Fibroblast of lung (primary cell): ENCODE data around the gene ZNF430. TPM values are rescaled to one million over a fixed set of nuclear protein-coding genes. Genes with fewer than 3 reads are reported as not detected.
A peak's percentile ranks its signal among the peaks of the same experiment; 100 is the strongest.

ENCODE experiments used
- DNase-seq, 2 donors: peaks; one replicate each; pipeline versions ENCODE4 v3.0.0 to v3.0.0-alpha.2; 2010; ENCODE audit warnings: low read depth in 2 of 2
- H2AFZ ChIP-seq: 2 replicates; pipeline ENCODE4 v1.5.1; 2012; ENCODE audit warnings: low read length, control low read depth, inconsistent platforms
- H3K27ac ChIP-seq: 2 replicates; pipeline ENCODE4 v1.5.1; 2011; ENCODE audit warnings: low read length, control low read depth; ENCODE audit not compliant: insufficient read depth
- H3K27me3 ChIP-seq: 2 replicates; pipeline ENCODE4 v1.5.1; 2011; ENCODE audit warnings: mild to moderate bottlenecking, low read length; ENCODE audit not compliant: control insufficient read depth, insufficient read depth
- H3K36me3 ChIP-seq: 2 replicates; pipeline ENCODE4 v1.5.1; 2011; ENCODE audit warnings: low read length; ENCODE audit not compliant: control insufficient read depth, insufficient read depth
- H3K4me1 ChIP-seq: 2 replicates; pipeline ENCODE4 v1.5.1; 2011; ENCODE audit warnings: low read length; ENCODE audit not compliant: control insufficient read depth, insufficient read depth; ENCODE audit errors: extremely low read depth
- H3K4me2 ChIP-seq: 2 replicates; pipeline ENCODE4 v1.5.1; 2011; ENCODE audit warnings: low read length, control low read depth; ENCODE audit not compliant: insufficient read depth; ENCODE audit errors: extremely low read depth
- H3K4me3 ChIP-seq, 4 experiments: fragments of 200-600 bp in 1 of 4; sonication (generic) in 1 of 4; replicated peaks in 1 of 4; 2 replicates each; pipeline ENCODE4 v1.5.1; 2011 to 2016; ENCODE audit warnings: low read length in 4 of 4, low read depth in 3 of 4, mild to moderate bottlenecking in 3 of 4, control low read depth in 2 of 4, inconsistent platforms in 1 of 4, mixed read lengths in 1 of 4; ENCODE audit not compliant: insufficient read depth in 1 of 4; ENCODE audit errors: control extremely low read depth in 1 of 4
- H3K79me2 ChIP-seq: 2 replicates; pipeline ENCODE4 v1.5.1; 2012; ENCODE audit warnings: mild to moderate bottlenecking, low read length, inconsistent platforms; ENCODE audit not compliant: control insufficient read depth, insufficient read depth
- H3K9ac ChIP-seq: 2 replicates; pipeline ENCODE4 v1.5.1; 2011; ENCODE audit warnings: mild to moderate bottlenecking, low read length, control low read depth; ENCODE audit not compliant: insufficient read depth
- H3K9me3 ChIP-seq: 2 replicates; pipeline ENCODE4 v1.5.1; 2012; ENCODE audit warnings: low read depth, low read length; ENCODE audit not compliant: control insufficient read depth, insufficient read depth
- H4K20me1 ChIP-seq: 2 replicates; pipeline ENCODE4 v1.5.1; 2011; ENCODE audit warnings: low read length; ENCODE audit not compliant: control insufficient read depth, insufficient read depth; ENCODE audit errors: extremely low read depth
- EZH2 ChIP-seq: IDR thresholded peaks from 2 replicates; pipeline ENCODE4 v1.5.1; 2012; ENCODE audit warnings: low read length, control low read depth, mild to moderate bottlenecking; ENCODE audit errors: missing control alignments
- polyA plus RNA-seq, 2 donors: library from polyadenylated mRNA; depleted of rRNA in 1 of 2; stranded (reverse) in 1 of 2; unstranded in 1 of 2; fragments of >200 nt; gene quantifications; 2 replicates each; pipeline ENCODE4 v1.2.1, GENCODE V29; 2011 to 2012; ENCODE audit warnings: missing spikeins in 1 of 2
- total RNA-seq: library from RNA; depleted of rRNA; stranded (reverse); fragments of >200 nt; gene quantifications from 2 replicates; pipeline ENCODE4 v1.2.1, GENCODE V29; 2014
- TF ChIP-seq, protein P1 (sequence below), 2 donors: IDR thresholded peaks in 1 of 2; conservative IDR thresholded peaks in 1 of 2; 1 replicate in 1 of 2; 2 replicates in 1 of 2; pipeline ENCODE4 v1.5.1; 2011 to 2012; ENCODE audit warnings: low read length in 2 of 2, control low read depth in 1 of 2, inconsistent platforms in 1 of 2, low read depth in 1 of 2, mild to moderate bottlenecking in 1 of 2

Gene ZNF430
- total and polyA plus RNA-seq, 2 donors (not counting 1 experiment from before 2014, with no cell fraction given) = 5.8 to 8.5 TPM

DNA sequence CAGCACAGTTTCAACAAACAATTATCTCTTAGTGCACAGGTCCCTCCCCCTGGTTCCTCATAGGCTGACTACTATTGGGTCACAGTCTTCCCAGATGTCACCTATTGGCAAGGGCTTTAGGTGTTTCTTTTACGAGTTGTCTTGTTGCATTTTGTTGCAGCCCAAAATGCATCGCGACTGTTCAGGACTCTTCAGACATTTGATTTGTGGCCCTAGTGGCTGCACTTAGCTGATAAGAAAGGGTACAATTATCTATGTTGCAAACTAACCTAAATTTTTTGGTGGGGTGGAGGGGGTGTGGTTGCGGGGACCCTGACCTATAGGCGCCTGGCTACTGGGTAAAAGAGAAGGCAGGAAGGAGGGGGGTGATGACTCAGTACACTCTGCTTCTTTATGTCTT, 32.4 kb downstream of the ZNF430 start:
- no peak overlapping the region for H3K27ac ChIP-seq
- no peak overlapping the region for H3K4me3 ChIP-seq
- H3K4me2 ChIP-seq = no peak overlapping the region
- H3K4me1 ChIP-seq = no peaks in the 10 kb centered on the region
- no peak for TF ChIP-seq EZH2
- TF ChIP-seq, protein P1, sequence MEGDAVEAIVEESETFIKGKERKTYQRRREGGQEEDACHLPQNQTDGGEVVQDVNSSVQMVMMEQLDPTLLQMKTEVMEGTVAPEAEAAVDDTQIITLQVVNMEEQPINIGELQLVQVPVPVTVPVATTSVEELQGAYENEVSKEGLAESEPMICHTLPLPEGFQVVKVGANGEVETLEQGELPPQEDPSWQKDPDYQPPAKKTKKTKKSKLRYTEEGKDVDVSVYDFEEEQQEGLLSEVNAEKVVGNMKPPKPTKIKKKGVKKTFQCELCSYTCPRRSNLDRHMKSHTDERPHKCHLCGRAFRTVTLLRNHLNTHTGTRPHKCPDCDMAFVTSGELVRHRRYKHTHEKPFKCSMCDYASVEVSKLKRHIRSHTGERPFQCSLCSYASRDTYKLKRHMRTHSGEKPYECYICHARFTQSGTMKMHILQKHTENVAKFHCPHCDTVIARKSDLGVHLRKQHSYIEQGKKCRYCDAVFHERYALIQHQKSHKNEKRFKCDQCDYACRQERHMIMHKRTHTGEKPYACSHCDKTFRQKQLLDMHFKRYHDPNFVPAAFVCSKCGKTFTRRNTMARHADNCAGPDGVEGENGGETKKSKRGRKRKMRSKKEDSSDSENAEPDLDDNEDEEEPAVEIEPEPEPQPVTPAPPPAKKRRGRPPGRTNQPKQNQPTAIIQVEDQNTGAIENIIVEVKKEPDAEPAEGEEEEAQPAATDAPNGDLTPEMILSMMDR (conservative IDR thresholded peaks at IDR 0.05 in 1 of 2, IDR thresholded peaks at IDR 0.05 in 1 of 2; ENCODE audit: low read depth in 1 of 2, low read length in 2 of 2) = no peak
- DNase-seq = no peak
- H4K20me1 ChIP-seq = no peaks in the 10 kb centered on the region
- H3K9me3 ChIP-seq = no peaks in the 10 kb centered on the region
- no peaks in the 10 kb centered on the region for H3K79me2 ChIP-seq
- no peaks in the 10 kb centered on the region for H3K27me3 ChIP-seq
- H2AFZ ChIP-seq = no peak overlapping the region
- H3K9ac ChIP-seq = no peak overlapping the region
- H3K36me3 ChIP-seq = peaks cover 2% of the 10 kb centered on the region

DNA sequence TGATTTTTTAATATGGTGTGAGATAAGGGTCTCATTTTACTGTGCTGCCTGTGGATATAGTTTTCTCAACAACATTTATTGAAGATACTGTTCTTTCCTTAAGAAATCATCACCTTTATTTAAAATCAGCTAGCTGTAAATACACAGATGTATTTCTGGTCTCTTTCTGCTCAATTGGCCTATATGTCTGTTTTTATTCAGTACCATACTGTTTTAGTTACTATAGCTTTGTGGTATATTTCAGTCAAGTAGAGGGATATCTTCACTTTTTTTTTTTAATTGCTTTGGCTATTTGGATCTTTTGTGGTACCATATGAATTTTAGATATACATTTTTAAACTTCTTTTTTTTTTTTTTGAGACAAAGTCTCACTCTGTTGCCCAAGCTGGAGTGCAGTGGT, 44.9 kb downstream of the ZNF430 start:
- Histone ChIP-seq H3K9ac (no peak overlapping the region), H3K36me3 (no peaks in the 10 kb centered on the region), H3K27ac (no peak overlapping the region), H3K9me3 (no peaks in the 10 kb centered on the region), H3K4me2 (no peak overlapping the region), H3K4me1 (no peaks in the 10 kb centered on the region), H3K27me3 (no peaks in the 10 kb centered on the region), H3K4me3 (no peak overlapping the region), H2AFZ (no peak overlapping the region), H4K20me1 (no peaks in the 10 kb centered on the region), H3K79me2 (no peaks in the 10 kb centered on the region)
- no peak for TF ChIP-seq EZH2
- no peak for DNase-seq

DNA sequence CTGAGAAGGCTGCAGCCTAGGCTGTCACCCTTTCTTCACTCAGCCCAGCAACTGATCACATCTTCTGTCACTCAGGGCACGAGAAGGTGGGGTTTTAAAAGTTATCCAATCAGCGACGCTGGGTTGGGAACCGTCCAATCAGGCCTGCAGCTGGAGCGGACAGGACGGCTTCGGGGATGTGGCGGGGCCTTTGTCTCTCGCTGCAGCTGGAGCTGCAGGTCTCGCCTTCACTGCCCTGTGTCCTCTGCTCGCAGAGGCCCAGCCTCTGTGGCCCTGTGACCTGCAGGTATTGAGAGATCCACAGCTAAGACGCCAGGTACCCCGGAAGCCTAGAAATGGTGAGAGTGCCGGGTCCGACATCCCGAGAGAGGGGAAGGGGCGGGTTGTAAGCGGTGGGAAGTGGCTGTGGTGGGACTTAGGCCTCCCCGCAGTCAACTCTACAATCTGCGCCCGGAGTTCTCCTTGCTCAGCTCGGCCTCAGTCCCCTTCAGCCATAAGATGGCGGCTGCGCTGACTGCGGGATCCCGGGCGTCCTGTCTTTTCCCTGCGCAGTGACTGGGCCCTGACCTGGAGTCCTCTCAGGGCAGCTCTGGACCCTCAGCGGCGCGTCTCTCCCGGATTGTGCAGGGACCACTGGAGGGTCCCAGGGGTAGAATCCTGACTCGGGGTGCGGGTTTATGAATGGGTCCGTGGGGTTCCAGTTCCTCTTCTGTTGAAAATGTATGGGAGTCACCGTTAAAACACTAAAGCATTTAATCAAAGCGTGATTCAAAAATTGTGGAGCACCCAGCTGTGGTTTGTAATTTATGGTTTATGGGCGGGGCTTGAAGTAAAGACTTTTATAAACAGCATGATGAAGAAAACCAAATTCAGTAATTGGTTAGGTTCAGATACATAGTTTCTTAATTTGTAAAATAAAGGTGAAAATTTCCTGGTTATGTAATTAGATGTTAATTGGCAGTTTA, 61.8 kb downstream of the ZNF430 start, which contains the start of gene ZNF714:
TSS of gene ZNF714 (plus strand) at position 193 of the 965 bp plus-strand sequence. CDS start 16,066 bp downstream, outside the sequence.
- TF ChIP-seq, protein P1 (conservative IDR thresholded peaks at IDR 0.05 in 1 of 2, IDR thresholded peaks at IDR 0.05 in 1 of 2; ENCODE audit: low read depth in 1 of 2, low read length in 2 of 2) = no peak
- TF ChIP-seq EZH2 = no peak
- peak within 1 kb of the TSS; percentile 52 to 75 (median 60) for H3K4me3 ChIP-seq
- peak within 1 kb of the TSS; percentile 78 for H3K27ac ChIP-seq
- peak within 1 kb of the TSS; percentile 58 for H3K9ac ChIP-seq
- H3K9me3 ChIP-seq = no peaks in the 10 kb centered on the region
- H3K27me3 ChIP-seq = no peaks in the 10 kb centered on the region
- peaks cover 5% of the 10 kb centered on the region for H3K79me2 ChIP-seq
- no peaks in the 10 kb centered on the region for H3K36me3 ChIP-seq
- peak within 1 kb of the TSS; percentile 73 for H2AFZ ChIP-seq
- H3K4me1 ChIP-seq = no peaks in the 10 kb centered on the region
- H4K20me1 ChIP-seq = no peaks in the 10 kb centered on the region
- peak; percentile 83 to 84 for DNase-seq
- H3K4me2 ChIP-seq = peak within 1 kb of the TSS; percentile 51
